K562 (cell line): ENCODE data around the gene PRRX1. TPM values are rescaled to one million over a fixed set of nuclear protein-coding genes. Genes with fewer than 3 reads are reported as not detected.

ENCODE experiments used
- ATAC-seq: fragments of 200-7000 bp; cut with Tn5 transposase; 3 replicates; pipeline ENCODE4 v1.9.1; 2020; ENCODE audit warnings: moderate library complexity
- BruUV-seq: library from RNA; stranded (reverse); fragments of 400-500 nt; replicated peaks from 2 replicates; lab custom pipeline; 2021; lab: Mats Ljungman, UMichigan
- CTCF ChIA-PET: fragments of 300-600 bp; formaldehyde crosslinking; extraction: SDS; loops from one replicate; lab custom pipeline; 2021; ENCODE audit warnings: low intra/inter-chr PET ratio; lab: Yijun Ruan, JAX
- POLR2A ChIA-PET: fragments of 300-600, 350-650 bp; sonication (Branson Sonifier 250); formaldehyde crosslinking; extraction: SDS; loops from one replicate; lab custom pipeline; 2021; ENCODE audit warnings: antibody characterized with exemption, inconsistent platforms; lab: Yijun Ruan, JAX
- DNase-seq, 4 experiments: peaks; one replicate each; pipeline versions ENCODE4 v3.0.0 to v3.0.0-alpha.2; 2011 to 2018; ENCODE audit warnings: low spot score in 3 of 4, mixed read lengths in 3 of 4; ENCODE audit errors: extremely low read depth in 1 of 4
- FAIRE-seq: peaks from 2 replicates; lab custom pipeline; 2011; peaks lifted over from hg19 to GRCh38; lab: Jason Lieb, UNC
- H2AFZ ChIP-seq: 2 replicates; pipeline ENCODE4 v1.6.0; 2011; ENCODE audit warnings: low read depth, low read length, control low read depth, inconsistent platforms
- H3K27ac ChIP-seq: fragments of 200-600 bp; 3 replicates; pipeline ENCODE4 v1.8.0; 2011; ENCODE audit warnings: low read depth, mild to moderate bottlenecking, control low read depth, inconsistent platforms, low read length, moderate library complexity, mixed read lengths; ENCODE audit errors: extremely low read depth
- H3K27me3 ChIP-seq, 2 experiments: fragments of 300-600 bp in 1 of 2; 2 replicates in 1 of 2; 3 replicates in 1 of 2; pipeline versions ENCODE4 v1.6.0 to v1.8.0; 2011; ENCODE audit warnings: inconsistent platforms in 2 of 2, low read length in 2 of 2, mild to moderate bottlenecking in 1 of 2, mixed read lengths in 1 of 2, moderate library complexity in 1 of 2; ENCODE audit not compliant: control insufficient read depth in 2 of 2, insufficient read depth in 2 of 2
- H3K36me3 ChIP-seq: fragments of 300-600 bp; 3 replicates; pipeline ENCODE4 v1.8.0; 2011; ENCODE audit warnings: mild to moderate bottlenecking, low read length, inconsistent platforms; ENCODE audit not compliant: control insufficient read depth, insufficient read depth
- H3K4me1 ChIP-seq, 2 experiments: fragments of 200-600 bp in 1 of 2; replicated peaks in 1 of 2; 2 replicates in 1 of 2; 3 replicates in 1 of 2; pipeline versions ENCODE4 v1.5.1 to v1.8.0; 2011; ENCODE audit warnings: inconsistent platforms in 2 of 2, low read length in 2 of 2, mild to moderate bottlenecking in 1 of 2, mixed read lengths in 1 of 2, moderate library complexity in 1 of 2; ENCODE audit not compliant: control insufficient read depth in 2 of 2, insufficient read depth in 2 of 2
- H3K4me2 ChIP-seq: 2 replicates; pipeline ENCODE4 v1.6.1; 2011; ENCODE audit warnings: low read length, control low read depth, inconsistent platforms, mixed read lengths; ENCODE audit not compliant: insufficient read depth
- H3K4me3 ChIP-seq: fragments of 200-600 bp; sonication (generic), shearing (Covaris generic); 2 replicates; pipeline ENCODE4 v1.5.1; 2016; ENCODE audit warnings: control low read depth, inconsistent platforms
- H3K79me2 ChIP-seq: fragments of 200-600 bp; 3 replicates; pipeline ENCODE4 v1.8.0; 2011; ENCODE audit warnings: low read length, inconsistent platforms; ENCODE audit not compliant: control insufficient read depth, insufficient read depth
- H3K9ac ChIP-seq, 2 experiments: 2 replicates each; pipeline versions ENCODE4 v1.6.0 to v1.6.1; 2011; ENCODE audit warnings: low read depth in 2 of 2, low read length in 2 of 2, control low read depth in 1 of 2, inconsistent platforms in 1 of 2, mild to moderate bottlenecking in 1 of 2, mixed read lengths in 1 of 2; ENCODE audit not compliant: insufficient read depth in 1 of 2
- H3K9me1 ChIP-seq: one replicate; pipeline ENCODE4 v1.6.0; 2011; ENCODE audit warnings: inconsistent platforms, mild to moderate bottlenecking, low read length, moderate library complexity; ENCODE audit not compliant: control insufficient read depth, insufficient read depth
- H3K9me3 ChIP-seq: replicated peaks from 2 replicates; pipeline ENCODE4 v1.5.1; 2011; ENCODE audit warnings: low read depth, low read length, inconsistent platforms; ENCODE audit not compliant: control insufficient read depth, insufficient read depth
- H4K20me1 ChIP-seq: replicated peaks from 2 replicates; pipeline ENCODE4 v1.6.1; 2011; ENCODE audit warnings: low read length, inconsistent platforms, mixed read lengths; ENCODE audit not compliant: control insufficient read depth, insufficient read depth
- CTCF ChIP-seq, 3 experiments: IDR thresholded peaks in 2 of 3; conservative IDR thresholded peaks in 1 of 3; 2 replicates each; pipeline ENCODE4 v1.5.1; 2011 to 2012; ENCODE audit warnings: low read length in 3 of 3, mild to moderate bottlenecking in 3 of 3, control low read depth in 2 of 3, improper control_type of control experiment in 1 of 3, inconsistent platforms in 1 of 3, low read depth in 1 of 3, mixed read lengths in 1 of 3, moderate library complexity in 1 of 3; ENCODE audit not compliant: insufficient read depth in 2 of 3
- ELF2 ChIP-seq: fragments of 250-450 bp; sonication (Bioruptor Pico); IDR thresholded peaks from 2 replicates; pipeline ENCODE4 v1.5.0; 2021; ENCODE audit warnings: mild to moderate bottlenecking
- ERF ChIP-seq: fragments of 450-650 bp; formaldehyde crosslinking; IDR thresholded peaks from 2 replicates; pipeline ENCODE4 v1.4.0; 2020; ENCODE audit warnings: mild to moderate bottlenecking, mixed read lengths
- HOMEZ ChIP-seq: fragments of 250-450 bp; sonication (Bioruptor Pico); IDR thresholded peaks from 2 replicates; pipeline ENCODE4 v1.4.0; 2020; ENCODE audit warnings: mild to moderate bottlenecking, moderate library complexity
- KLF6 ChIP-seq: fragments of 250-450 bp; sonication (Bioruptor Pico); IDR thresholded peaks from 2 replicates; pipeline ENCODE4 v1.4.0; 2020; ENCODE audit warnings: mild to moderate bottlenecking, moderate library complexity, borderline replicate concordance
- MAFF ChIP-seq: IDR thresholded peaks from 2 replicates; pipeline ENCODE4 v1.6.1; 2012; ENCODE audit warnings: low read length, improper control_type of control experiment
- OTX1 ChIP-seq: fragments of 450-650 bp; formaldehyde crosslinking; IDR thresholded peaks from 2 replicates; pipeline ENCODE4 v1.4.0; 2022; ENCODE audit warnings: mild to moderate bottlenecking
- ZMIZ1 ChIP-seq, 2 experiments: fragments of 150-350 bp in 1 of 2; IDR thresholded peaks; 2 replicates each; pipeline ENCODE4 v1.6.1; 2012 to 2016; ENCODE audit warnings: low read depth in 2 of 2, low read length in 2 of 2, mild to moderate bottlenecking in 1 of 2, moderate library complexity in 1 of 2
- ZNF146 ChIP-seq: IDR thresholded peaks from one replicate; pipeline ENCODE4 v1.6.1; 2018; ENCODE audit warnings: missing compliant biosample characterization; ENCODE audit not compliant: unreplicated experiment
- ZNF263 ChIP-seq: sonication (generic); formaldehyde crosslinking; IDR thresholded peaks from 2 replicates; pipeline ENCODE4 v1.8.0; 2022; ENCODE audit warnings: mild to moderate bottlenecking, missing genetic modification reagents, borderline replicate concordance
- WGBS: fragments of 100-300 bp; shearing (Covaris generic); methylation state at CpG from one replicate; pipeline ENCODE4 v1.1.6; 2016; ENCODE audit warnings: low coverage, mixed read lengths; ENCODE audit not compliant: insufficient coverage; ENCODE audit errors: missing lambda C conversion rate; 5-methylcytosine and 5-hydroxymethylcytosine counted together
- in situ Hi-C: fragments of 300-500 bp; cut with MboI; formaldehyde crosslinking; loops from 4 replicates; pipeline ENCODE4 v1.15.0; 2018; ENCODE audit warnings: inconsistent platforms, mixed read lengths
- intact Hi-C: fragments of 100-400 bp; cut with micrococcal nuclease; formaldehyde crosslinking; loops from 2 replicates; pipeline ENCODE4 v1.14.2; 2022
- polyA plus RNA-seq, 8 experiments: library from polyadenylated mRNA; depleted of rRNA in 4 of 8; stranded (reverse) in 5 of 8; unstranded in 3 of 8; fragments of >200 nt; fragmentation: Nextera tagmentation in 2 of 8; fragmentation: Illumina TruSeq in 1 of 8; extraction: Ambion mirVana in 2 of 8; extraction: Trizol in 1 of 8; gene quantifications; 2 replicates each; pipeline versions ENCODE4 v1.2.1 to v1.2.3, GENCODE V29; 2011 to 2014; ENCODE audit warnings: inconsistent platforms in 1 of 8, missing spikeins in 1 of 8
- total RNA-seq, 7 experiments: library from RNA; depleted of rRNA in 6 of 7; stranded (reverse); fragments of >200 nt in 6 of 7; fragmentation: Illumina TruSeq in 2 of 7; extraction: Trizol in 2 of 7; gene quantifications; 2 replicates each; pipeline versions ENCODE4 v1.2.1 to v1.2.3, GENCODE V29; 2011 to 2021; ENCODE audit warnings: low replicate concordance in 1 of 7
- TF ChIP-seq, protein P1 (sequence below): sonication (generic); IDR thresholded peaks from 2 replicates; pipeline ENCODE4 v1.6.1; 2016

PRRX1 gene
- total and polyA plus RNA-seq, 9 of the 15 experiments (the other 6 are each of a cell fraction or from before 2014, with no cell fraction given): not detected

- TF ChIP-seq HOMEZ (no peak), CTCF (IDR thresholded peaks at IDR 0.05 in 2 of 3, conservative IDR thresholded peaks at IDR 0.05 in 1 of 3; ENCODE audit: insufficient read depth in 2 of 3, low read depth in 1 of 3, low read length in 3 of 3) (peak; percentile 66 to 84 (median 77))
- TF ChIP-seq, all 486 proteins: peak for 5
Observed at GRCh38 chr1:170670802-170671628, 7.1 kb downstream of the PRRX1 start (continued).

GRCh38 chr1:170671629-170671963, 7.7 kb downstream of the PRRX1 start:
- Histone ChIP-seq H3K79me2 (no peaks in the 10 kb centered on the region), H3K36me3 (no peaks in the 10 kb centered on the region), H3K4me1 (no peaks in the 10 kb centered on the region), H3K27me3 (peaks cover 17 to 21% of the 10 kb centered on the region in 2 experiments; a peak in 3 of 5 replicates), H4K20me1 (no peaks in the 10 kb centered on the region), H2AFZ (no peak overlapping the region), H3K9me3 (no peaks in the 10 kb centered on the region), H3K4me2 (no peak overlapping the region), H3K9me1 (no peaks in the 10 kb centered on the region), H3K27ac (no peak overlapping the region), H3K4me3 (no peak overlapping the region), H3K9ac (no peak overlapping the region)
- POLR2A ChIA-PET: no interaction called here
- intact Hi-C loops (loop anchor here (5.0 kb wide), 1 partner anchor 744 kb away; no protein-coding TSS in a partner anchor), in situ Hi-C loops (no loop called here)
- ATAC-seq (no peak), DNase-seq (no peak), FAIRE-seq (no peak)
- BruUV-seq: no TSS peak
- CTCF ChIA-PET: interaction anchor here (0.5 kb wide), 1 partner anchor 1775 kb away, joined by 3 read pairs; no protein-coding TSS in a partner anchor
- 0% methylated on average over 4 of the region's 4 CpGs for WGBS
- TF ChIP-seq ZNF146 (CRISPR knock-in tag): no peak
- no peak for TF ChIP-seq MAFF
- TF ChIP-seq ELF2: no peak
- no peak for TF ChIP-seq KLF6 (CRISPR knock-in tag)
- TF ChIP-seq ERF (CRISPR knock-in tag): no peak
- no peak for TF ChIP-seq ZNF263
- TF ChIP-seq, protein P1, sequence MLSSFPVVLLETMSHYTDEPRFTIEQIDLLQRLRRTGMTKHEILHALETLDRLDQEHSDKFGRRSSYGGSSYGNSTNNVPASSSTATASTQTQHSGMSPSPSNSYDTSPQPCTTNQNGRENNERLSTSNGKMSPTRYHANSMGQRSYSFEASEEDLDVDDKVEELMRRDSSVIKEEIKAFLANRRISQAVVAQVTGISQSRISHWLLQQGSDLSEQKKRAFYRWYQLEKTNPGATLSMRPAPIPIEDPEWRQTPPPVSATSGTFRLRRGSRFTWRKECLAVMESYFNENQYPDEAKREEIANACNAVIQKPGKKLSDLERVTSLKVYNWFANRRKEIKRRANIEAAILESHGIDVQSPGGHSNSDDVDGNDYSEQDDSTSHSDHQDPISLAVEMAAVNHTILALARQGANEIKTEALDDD: no peak
- no peak for TF ChIP-seq OTX1 (CRISPR knock-in tag)
- no peak for TF ChIP-seq ZMIZ1 (IDR thresholded peaks at IDR 0.05; ENCODE audit: low read depth in 2 of 2, low read length in 2 of 2)
